HepG2 (cell line): ENCODE data around the gene PPP6R2. TPM values are rescaled to one million over a fixed set of nuclear protein-coding genes. Genes with fewer than 3 reads are reported as not detected.

ENCODE experiments used
- ASH2L ChIP-seq: fragments of 300-600, 200-600 bp; sonication (generic); IDR thresholded peaks from 2 replicates; pipeline ENCODE4 v1.7.0; 2017; ENCODE audit warnings: low read depth, mild to moderate bottlenecking, moderate library complexity, mixed read lengths, low read length; ENCODE audit not compliant: insufficient read length
- CEBPB ChIP-seq: IDR thresholded peaks from 2 replicates; pipeline ENCODE4 v1.6.1; 2011; ENCODE audit warnings: low read depth, low read length, improper control_type of control experiment, borderline replicate concordance
- CENPX ChIP-seq: sonication (generic); formaldehyde crosslinking; IDR thresholded peaks from 2 replicates; pipeline ENCODE4 v1.9.0; 2021; ENCODE audit warnings: mild to moderate bottlenecking, missing genetic modification reagents, moderate library complexity
- FOXP1 ChIP-seq, 2 experiments: fragments of 450-650 bp in 1 of 2; IDR thresholded peaks; 2 replicates each; pipeline ENCODE4 v1.6.1; 2017 to 2018; ENCODE audit warnings: antibody characterized with exemption in 1 of 2
- HNRNPL ChIP-seq: fragments of 200-400 bp; formaldehyde crosslinking; IDR thresholded peaks from 2 replicates; pipeline ENCODE4 v1.6.1; 2017; ENCODE audit warnings: mild to moderate bottlenecking, low read depth, low read length
- HOXD1 ChIP-seq: sonication (generic); formaldehyde crosslinking; IDR thresholded peaks from 2 replicates; pipeline ENCODE4 v1.5.0; 2020; ENCODE audit warnings: missing genetic modification reagents
- ISL2 ChIP-seq: sonication (generic); formaldehyde crosslinking; IDR thresholded peaks from 2 replicates; pipeline ENCODE4 v1.5.0; 2020; ENCODE audit warnings: missing genetic modification reagents
- JUND ChIP-seq: sonication (generic); formaldehyde crosslinking; IDR thresholded peaks from 2 replicates; pipeline ENCODE4 v1.8.0; 2022; ENCODE audit warnings: mild to moderate bottlenecking, missing genetic modification reagents
- KAT8 ChIP-seq: IDR thresholded peaks from 2 replicates; pipeline ENCODE4 v1.6.1; 2016; ENCODE audit warnings: missing genetic modification reagents, missing compliant biosample characterization
- NCOA1 ChIP-seq: sonication (generic); formaldehyde crosslinking; IDR thresholded peaks from 2 replicates; pipeline ENCODE4 v1.9.0; 2021; ENCODE audit warnings: missing genetic modification reagents
- SCMH1 ChIP-seq: sonication (generic); formaldehyde crosslinking; IDR thresholded peaks from 2 replicates; pipeline ENCODE4 v1.9.0; 2021; ENCODE audit warnings: missing genetic modification reagents, mild to moderate bottlenecking, borderline replicate concordance
- SMAD3 ChIP-seq: sonication (generic); formaldehyde crosslinking; IDR thresholded peaks from 2 replicates; pipeline ENCODE4 v1.4.0; 2020; ENCODE audit warnings: missing genetic modification reagents
- THAP7 ChIP-seq: sonication (generic); formaldehyde crosslinking; IDR thresholded peaks from 2 replicates; pipeline ENCODE4 v1.8.1; 2023; ENCODE audit warnings: mild to moderate bottlenecking, missing genetic modification reagents
- ZGPAT ChIP-seq: IDR thresholded peaks from 2 replicates; pipeline ENCODE4 v1.6.1; 2016; ENCODE audit warnings: mild to moderate bottlenecking
- ZNF574 ChIP-seq: sonication (generic); formaldehyde crosslinking; IDR thresholded peaks from 2 replicates; pipeline ENCODE4 v1.4.0; 2020; ENCODE audit warnings: missing genetic modification reagents
- ZNF747 ChIP-seq: sonication (generic); formaldehyde crosslinking; IDR thresholded peaks from 2 replicates; pipeline ENCODE4 v1.8.1; 2023; ENCODE audit warnings: missing genetic modification reagents, mild to moderate bottlenecking, borderline replicate concordance
- ZNF770 ChIP-seq: sonication (generic); formaldehyde crosslinking; IDR thresholded peaks from 2 replicates; pipeline ENCODE4 v1.5.0; 2020; ENCODE audit warnings: mild to moderate bottlenecking, missing genetic modification reagents
- ZNF891 ChIP-seq: sonication (generic); formaldehyde crosslinking; IDR thresholded peaks from 2 replicates; pipeline ENCODE4 v1.5.0; 2020; ENCODE audit warnings: mild to moderate bottlenecking, missing genetic modification reagents
- polyA plus RNA-seq, 8 experiments: library from polyadenylated mRNA; depleted of rRNA in 3 of 8; stranded (reverse) in 7 of 8; unstranded in 1 of 8; fragments of >200 nt; fragmentation: Illumina TruSeq in 4 of 8; extraction: Trizol in 4 of 8; gene quantifications; 2 replicates each; pipeline versions ENCODE4 v1.2.1 to v1.2.3, GENCODE V29; 2011 to 2016; ENCODE audit warnings: low read depth in 4 of 8, missing spikeins in 1 of 8, mixed read lengths in 1 of 8; ENCODE audit not compliant: insufficient read depth in 1 of 8
- total RNA-seq, 5 experiments: library from RNA; depleted of rRNA; stranded (reverse); fragments of >200 nt; fragmentation: Illumina TruSeq; extraction: Trizol; gene quantifications; 2 replicates each; pipeline ENCODE4 v1.2.3, GENCODE V29; 2016; ENCODE audit warnings: low read depth in 1 of 5
- TF ChIP-seq, protein P1 (sequence below): sonication (generic); formaldehyde crosslinking; IDR thresholded peaks from 2 replicates; pipeline ENCODE4 v1.4.0; 2020; ENCODE audit warnings: missing genetic modification reagents

Gene PPP6R2
- total and polyA plus RNA-seq, 2 of the 13 experiments (the other 11 are each of a cell fraction or from before 2014, with no cell fraction given): 55.0 to 102 TPM

GRCh38 chr22:50341977-50342650, 1.0 kb upstream of the PPP6R2 start (continued):
- TF ChIP-seq ZNF770 (CRISPR knock-in tag): no peak
- TF ChIP-seq CEBPB: no peak
- no peak for TF ChIP-seq NCOA1 (CRISPR knock-in tag)
- peak; percentile 57; the same call in 1 of the 2 replicates for TF ChIP-seq ZNF747 (CRISPR knock-in tag)
- TF ChIP-seq, protein P1, sequence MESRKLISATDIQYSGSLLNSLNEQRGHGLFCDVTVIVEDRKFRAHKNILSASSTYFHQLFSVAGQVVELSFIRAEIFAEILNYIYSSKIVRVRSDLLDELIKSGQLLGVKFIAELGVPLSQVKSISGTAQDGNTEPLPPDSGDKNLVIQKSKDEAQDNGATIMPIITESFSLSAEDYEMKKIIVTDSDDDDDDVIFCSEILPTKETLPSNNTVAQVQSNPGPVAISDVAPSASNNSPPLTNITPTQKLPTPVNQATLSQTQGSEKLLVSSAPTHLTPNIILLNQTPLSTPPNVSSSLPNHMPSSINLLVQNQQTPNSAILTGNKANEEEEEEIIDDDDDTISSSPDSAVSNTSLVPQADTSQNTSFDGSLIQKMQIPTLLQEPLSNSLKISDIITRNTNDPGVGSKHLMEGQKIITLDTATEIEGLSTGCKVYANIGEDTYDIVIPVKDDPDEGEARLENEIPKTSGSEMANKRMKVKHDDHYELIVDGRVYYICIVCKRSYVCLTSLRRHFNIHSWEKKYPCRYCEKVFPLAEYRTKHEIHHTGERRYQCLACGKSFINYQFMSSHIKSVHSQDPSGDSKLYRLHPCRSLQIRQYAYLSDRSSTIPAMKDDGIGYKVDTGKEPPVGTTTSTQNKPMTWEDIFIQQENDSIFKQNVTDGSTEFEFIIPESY (CRISPR knock-in tag): peak; percentile 90
- no peak for TF ChIP-seq JUND
- TF ChIP-seq ISL2 (CRISPR knock-in tag): no peak
- peak; percentile 56; the same call in 1 of the 2 replicates for TF ChIP-seq KAT8
- TF ChIP-seq ZNF574 (CRISPR knock-in tag): peak; percentile 79
- 0 out of 2 replicates have a peak, but pooled peaks have one; percentile 36 for TF ChIP-seq SMAD3
- 0 out of 2 replicates have a peak, but pooled peaks have one; percentile 47 for TF ChIP-seq HNRNPL
- TF ChIP-seq HOXD1 (CRISPR knock-in tag): no peak
- TF ChIP-seq ZGPAT: peak; percentile 46; the same call in 1 of the 2 replicates
- TF ChIP-seq SCMH1: no peak
- TF ChIP-seq CENPX: no peak
- TF ChIP-seq ZNF891 (CRISPR knock-in tag): peak; percentile 36; the same call in 1 of the 2 replicates
- TF ChIP-seq FOXP1 (IDR thresholded peaks at IDR 0.05): no peak
- no peak for TF ChIP-seq FOXP1 (CRISPR knock-in tag; IDR thresholded peaks at IDR 0.05)
- TF ChIP-seq ASH2L: peak; percentile 38
- no peak for TF ChIP-seq THAP7
